ENCODE measurements around the gene MYO6.

MYO6 gene

GRCh38 chr6:75819776-75820487 lies 70.9 kb downstream of the MYO6 start:
- DNase-seq (ENCODE audit: insufficient read length, low spot score): no peak
- FAIRE-seq: no peak

- no peak for FAIRE-seq
- no peak for DNase-seq (ENCODE audit: insufficient read length, low spot score)
Measured at GRCh38 chr6:75824160-75824559, 75.1 kb downstream of the MYO6 start.

GRCh38 chr6:75827163-75827562 lies 78.1 kb downstream of the MYO6 start:
- DNase-seq (ENCODE audit: insufficient read length, low spot score) (no peak), FAIRE-seq (no peak)

- FAIRE-seq (no peak), DNase-seq (ENCODE audit: insufficient read length, low spot score) (no peak)
Measured at GRCh38 chr6:75830959-75831885, 82.2 kb downstream of the MYO6 start.

- DNase-seq (ENCODE audit: insufficient read length, low spot score): no peak
- no peak for FAIRE-seq
Measured at GRCh38 chr6:75834447-75834846, 85.4 kb downstream of the MYO6 start.

GRCh38 chr6:75842191-75842590 lies 93.2 kb downstream of the MYO6 start:
- no peak for DNase-seq (ENCODE audit: insufficient read length, low spot score)
- FAIRE-seq: no peak

GRCh38 chr6:75842732-75843131 lies 93.7 kb downstream of the MYO6 start:
- FAIRE-seq: no peak

GRCh38 chr6:75843396-75843795 lies 94.4 kb downstream of the MYO6 start:
- DNase-seq (ENCODE audit: insufficient read length, low spot score) (no peak), FAIRE-seq (no peak)

More at GRCh38 chr6:75842732-75843131, 93.7 kb downstream of the MYO6 start:
- DNase-seq (ENCODE audit: insufficient read length, low spot score): no peak

GRCh38 chr6:75848274-75848673 lies 99.2 kb downstream of the MYO6 start:
- DNase-seq (ENCODE audit: insufficient read length, low spot score) (no peak), FAIRE-seq (no peak)

- DNase-seq (ENCODE audit: insufficient read length, low spot score) (no peak), FAIRE-seq (no peak)
Measured at GRCh38 chr6:75849329-75850025, 100.4 kb downstream of the MYO6 start.

- FAIRE-seq (peak; percentile 79), DNase-seq (ENCODE audit: insufficient read length, low spot score) (no peak)
Measured at GRCh38 chr6:75850026-75850833, 101.2 kb downstream of the MYO6 start.

GRCh38 chr6:75852721-75853120 lies 103.7 kb downstream of the MYO6 start:
- no peak for FAIRE-seq
- no peak for DNase-seq (ENCODE audit: insufficient read length, low spot score)

- DNase-seq (ENCODE audit: insufficient read length, low spot score): no peak
- no peak for FAIRE-seq
Measured at GRCh38 chr6:75853806-75854205, 104.8 kb downstream of the MYO6 start.

- FAIRE-seq (no peak), DNase-seq (ENCODE audit: insufficient read length, low spot score) (peak; percentile 34)
Measured at GRCh38 chr6:75855052-75855451, 106.0 kb downstream of the MYO6 start.

- no peak for FAIRE-seq
- DNase-seq (ENCODE audit: insufficient read length, low spot score): no peak
Measured at GRCh38 chr6:75856902-75857301, 107.9 kb downstream of the MYO6 start.

GRCh38 chr6:75863001-75863400 lies 114.0 kb downstream of the MYO6 start:
- no peak for DNase-seq (ENCODE audit: insufficient read length, low spot score)
- no peak for FAIRE-seq

GRCh38 chr6:75863784-75864183 lies 114.7 kb downstream of the MYO6 start:
- DNase-seq (ENCODE audit: insufficient read length, low spot score) (no peak), FAIRE-seq (no peak)

- DNase-seq (ENCODE audit: insufficient read length, low spot score) (no peak), FAIRE-seq (no peak)
Measured at GRCh38 chr6:75864446-75864845, 115.4 kb downstream of the MYO6 start.

- DNase-seq (ENCODE audit: insufficient read length, low spot score) (no peak), FAIRE-seq (no peak)
Measured at GRCh38 chr6:75870389-75870788, 121.3 kb downstream of the MYO6 start.

GRCh38 chr6:75874224-75874623 lies 125.2 kb downstream of the MYO6 start:
- FAIRE-seq (no peak), DNase-seq (ENCODE audit: insufficient read length, low spot score) (no peak)

Data from HTR-8/SVneo (cell line).